DND-41 (cell line): ENCODE results near the gene ZNF277.

Source experiments
- EZH2 ChIP-seq: IDR thresholded peaks from 3 replicates; pipeline ENCODE4 v1.6.1; 2012; ENCODE audit warnings: borderline replicate concordance, low read depth, mild to moderate bottlenecking, moderate library complexity, low read length, inconsistent platforms; ENCODE audit not compliant: severe bottlenecking
- TF ChIP-seq, protein P1 (sequence below): IDR thresholded peaks from 2 replicates; pipeline ENCODE4 v1.5.1; 2012; ENCODE audit warnings: borderline replicate concordance, low read length, moderate library complexity, mild to moderate bottlenecking; ENCODE audit not compliant: poor library complexity, severe bottlenecking; ENCODE audit errors: extremely low read depth

GRCh38 chr7:112371701-112372100, 165.2 kb downstream of the ZNF277 start:
- TF ChIP-seq, protein P1, sequence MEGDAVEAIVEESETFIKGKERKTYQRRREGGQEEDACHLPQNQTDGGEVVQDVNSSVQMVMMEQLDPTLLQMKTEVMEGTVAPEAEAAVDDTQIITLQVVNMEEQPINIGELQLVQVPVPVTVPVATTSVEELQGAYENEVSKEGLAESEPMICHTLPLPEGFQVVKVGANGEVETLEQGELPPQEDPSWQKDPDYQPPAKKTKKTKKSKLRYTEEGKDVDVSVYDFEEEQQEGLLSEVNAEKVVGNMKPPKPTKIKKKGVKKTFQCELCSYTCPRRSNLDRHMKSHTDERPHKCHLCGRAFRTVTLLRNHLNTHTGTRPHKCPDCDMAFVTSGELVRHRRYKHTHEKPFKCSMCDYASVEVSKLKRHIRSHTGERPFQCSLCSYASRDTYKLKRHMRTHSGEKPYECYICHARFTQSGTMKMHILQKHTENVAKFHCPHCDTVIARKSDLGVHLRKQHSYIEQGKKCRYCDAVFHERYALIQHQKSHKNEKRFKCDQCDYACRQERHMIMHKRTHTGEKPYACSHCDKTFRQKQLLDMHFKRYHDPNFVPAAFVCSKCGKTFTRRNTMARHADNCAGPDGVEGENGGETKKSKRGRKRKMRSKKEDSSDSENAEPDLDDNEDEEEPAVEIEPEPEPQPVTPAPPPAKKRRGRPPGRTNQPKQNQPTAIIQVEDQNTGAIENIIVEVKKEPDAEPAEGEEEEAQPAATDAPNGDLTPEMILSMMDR: no peak
- no peak for TF ChIP-seq EZH2
